ENCODE data around the gene GTPBP6.
"Not testable (repeated sequence)": the region's sequence is repeated elsewhere in the genome, so short reads cannot be mapped to it uniquely, and the experiment has no call there.

The GTPBP6 gene

GRCh38 chrX:334971-335757, 16.6 kb upstream of the GTPBP6 start:
- no peak for DNase-seq

GRCh38 chrX:334331-334891, 15.8 kb upstream of the GTPBP6 start:
- no peak for DNase-seq

- DNase-seq: no peak
Measured at GRCh38 chrX:333611-334311, 15.2 kb upstream of the GTPBP6 start.

GRCh38 chrX:332916-333610, 14.5 kb upstream of the GTPBP6 start:
- no peak for DNase-seq

- DNase-seq: no peak
Measured at GRCh38 chrX:332496-332860, 13.9 kb upstream of the GTPBP6 start.

- no peak for DNase-seq
Measured at GRCh38 chrX:331825-332495, 13.4 kb upstream of the GTPBP6 start.

GRCh38 chrX:331151-331824, 12.7 kb upstream of the GTPBP6 start:
- DNase-seq: peak; percentile 4

GRCh38 chrX:330726-331150, 12.1 kb upstream of the GTPBP6 start:
- DNase-seq: no peak

- not testable (repeated sequence) for DNase-seq
Measured at GRCh38 chrX:330141-330725, 11.6 kb upstream of the GTPBP6 start.

GRCh38 chrX:329291-329910, 10.8 kb upstream of the GTPBP6 start:
- DNase-seq: no peak

- DNase-seq: no peak
Measured at GRCh38 chrX:327660-328126, 9.1 kb upstream of the GTPBP6 start.

- DNase-seq: not testable (repeated sequence)
Measured at GRCh38 chrX:324664-325063, 6.1 kb upstream of the GTPBP6 start.

GRCh38 chrX:323721-324628, 5.4 kb upstream of the GTPBP6 start:
- DNase-seq: no peak

GRCh38 chrX:320126-320783, 1.7 kb upstream of the GTPBP6 start:
- DNase-seq: no peak

- no peak for DNase-seq
Measured at GRCh38 chrX:319579-320125, 1.1 kb upstream of the GTPBP6 start.

GRCh38 chrX:318068-318738, 393 bp downstream of the GTPBP6 start:
- no peak for DNase-seq

- DNase-seq: no peak
Measured at GRCh38 chrX:317424-318067, 1.1 kb downstream of the GTPBP6 start.

Data from stimulated activated naive CD4-positive, alpha-beta T cell treated with Interleukin-2 at 50 U/mL for 16 hours (primary cell).